H1 (cell line): ENCODE results near the gene RAB3C. TPM values are rescaled to one million over a fixed set of nuclear protein-coding genes. Genes with fewer than 3 reads are reported as not detected.

Experiments used
- CTCF ChIA-PET: fragments of 300-600 bp; sonication (Branson Sonifier 250); formaldehyde crosslinking; loops from one replicate; lab custom pipeline; 2021; ENCODE audit not compliant: partially characterized antibody; lab: Charles Lee
- POLR2A ChIA-PET: fragments of 300-600 bp; sonication (Branson Sonifier 250); formaldehyde crosslinking; loops from one replicate; lab custom pipeline; 2021; ENCODE audit warnings: inconsistent platforms; ENCODE audit not compliant: partially characterized antibody; lab: Charles Lee
- DNase-seq, 2 experiments: peaks; one replicate each; pipeline versions ENCODE4 v3.0.0 to v3.0.0-alpha.2; 2010 to 2022; ENCODE audit warnings: low spot score in 2 of 2, low read depth in 1 of 2, mixed read lengths in 1 of 2
- FAIRE-seq: peaks from 2 replicates; lab custom pipeline; 2011; peaks lifted over from hg19 to GRCh38; lab: Jason Lieb, UNC
- H2AFZ ChIP-seq: 2 replicates; pipeline ENCODE4 v1.8.1; 2012; ENCODE audit warnings: low read length, inconsistent platforms
- H2AK5ac ChIP-seq: 2 replicates; pipeline ENCODE4 v1.6.1; 2013; ENCODE audit warnings: low read depth, low read length
- H2BK120ac ChIP-seq: replicated peaks from 2 replicates; pipeline ENCODE3; 2013; ENCODE audit warnings: low read depth, low read length, inconsistent platforms
- H2BK12ac ChIP-seq: 2 replicates; pipeline ENCODE4 v1.6.1; 2013; ENCODE audit warnings: low read depth, low read length
- H2BK15ac ChIP-seq: 2 replicates; pipeline ENCODE4 v1.6.1; 2013; ENCODE audit warnings: low read length
- H2BK20ac ChIP-seq: 2 replicates; pipeline ENCODE4 v1.6.1; 2013; ENCODE audit warnings: low read length
- H2BK5ac ChIP-seq: 2 replicates; pipeline ENCODE4 v1.6.1; 2013; ENCODE audit warnings: low read depth, low read length
- H3K14ac ChIP-seq: 2 replicates; pipeline ENCODE4 v1.6.1; 2013; ENCODE audit warnings: inconsistent platforms; ENCODE audit not compliant: insufficient read length
- H3K18ac ChIP-seq: 2 replicates; pipeline ENCODE4 v1.6.1; 2013; ENCODE audit warnings: low read length; ENCODE audit errors: extremely low read depth
- H3K23ac ChIP-seq: 2 replicates; pipeline ENCODE4 v1.6.1; 2013; ENCODE audit warnings: inconsistent platforms; ENCODE audit not compliant: insufficient read length
- H3K23me2 ChIP-seq: 2 replicates; pipeline ENCODE4 v1.6.1; 2013; ENCODE audit warnings: low read depth, low read length
- H3K27ac ChIP-seq: 2 replicates; pipeline ENCODE4 v1.6.1; 2011; ENCODE audit warnings: low read depth, low read length, inconsistent platforms
- H3K27me3 ChIP-seq, 4 experiments: replicated peaks in 1 of 4; 1 replicate in 1 of 4; 2 replicates in 3 of 4; pipeline versions ENCODE4 v1.6.1 to v1.8.1; 2011 to 2013; ENCODE audit warnings: low read length in 3 of 4, mild to moderate bottlenecking in 3 of 4, inconsistent platforms in 2 of 4, mixed read lengths in 2 of 4, moderate library complexity in 1 of 4; ENCODE audit not compliant: control insufficient read depth in 3 of 4, insufficient read depth in 3 of 4; ENCODE audit errors: extremely low read depth in 1 of 4
- H3K36me3 ChIP-seq, 4 experiments: 2 replicates each; pipeline versions ENCODE4 v1.6.1 to v1.8.1; 2011 to 2013; ENCODE audit warnings: mild to moderate bottlenecking in 4 of 4, low read length in 3 of 4, moderate library complexity in 2 of 4, control low read depth in 1 of 4, inconsistent platforms in 1 of 4; ENCODE audit not compliant: insufficient read depth in 4 of 4, control insufficient read depth in 2 of 4
- H3K4ac ChIP-seq: replicated peaks from 2 replicates; pipeline ENCODE3; 2013; ENCODE audit warnings: low read length, low read depth, mixed read lengths, inconsistent platforms; ENCODE audit not compliant: insufficient read length
- H3K4me1 ChIP-seq, 4 experiments: replicated peaks in 1 of 4; 1 replicate in 1 of 4; 2 replicates in 3 of 4; pipeline versions ENCODE4 v1.6.1 to v1.8.1; 2011 to 2013; ENCODE audit warnings: low read length in 3 of 4, inconsistent platforms in 2 of 4, mixed read lengths in 1 of 4; ENCODE audit not compliant: insufficient read depth in 4 of 4, control insufficient read depth in 3 of 4
- H3K4me2 ChIP-seq, 2 experiments: 2 replicates each; pipeline versions ENCODE4 v1.6.1 to v1.8.1; 2011 to 2013; ENCODE audit warnings: low read depth in 2 of 2, low read length in 2 of 2, control low read depth in 1 of 2, inconsistent platforms in 1 of 2, mild to moderate bottlenecking in 1 of 2; ENCODE audit not compliant: insufficient read depth in 1 of 2
- H3K4me3 ChIP-seq, 4 experiments: fragments of 200-600, 300-600 bp in 1 of 4; sonication (generic), shearing (Covaris generic), sonication (Bioruptor Twin) in 1 of 4; 2 replicates each; pipeline versions ENCODE4 v1.5.1 to v1.8.1; 2011 to 2016; ENCODE audit warnings: low read length in 4 of 4, low read depth in 3 of 4, control low read depth in 2 of 4, inconsistent platforms in 2 of 4, mild to moderate bottlenecking in 2 of 4, mixed read lengths in 1 of 4, moderate library complexity in 1 of 4; ENCODE audit not compliant: insufficient read depth in 2 of 4; ENCODE audit errors: extremely low read depth in 1 of 4
- H3K56ac ChIP-seq: replicated peaks from 2 replicates; pipeline ENCODE3; 2013; ENCODE audit warnings: low read depth, mild to moderate bottlenecking, mixed read lengths, low read length, inconsistent platforms; ENCODE audit not compliant: insufficient read length
- H3K79me1 ChIP-seq: 2 replicates; pipeline ENCODE4 v1.6.1; 2013; ENCODE audit warnings: low read depth, low read length, control low read depth
- H3K79me2 ChIP-seq, 2 experiments: 2 replicates each; pipeline versions ENCODE4 v1.6.1 to v1.8.1; 2012 to 2013; ENCODE audit warnings: low read length in 2 of 2, mild to moderate bottlenecking in 2 of 2, inconsistent platforms in 1 of 2; ENCODE audit not compliant: insufficient read depth in 2 of 2, control insufficient read depth in 1 of 2
- H3K9ac ChIP-seq, 4 experiments: replicated peaks in 1 of 4; 1 replicate in 1 of 4; 2 replicates in 3 of 4; pipeline versions ENCODE4 v1.6.1 to v1.8.1; 2011 to 2013; ENCODE audit warnings: low read depth in 3 of 4, low read length in 3 of 4, control low read depth in 2 of 4, mild to moderate bottlenecking in 2 of 4, moderate library complexity in 2 of 4, inconsistent platforms in 1 of 4; ENCODE audit errors: extremely low read depth in 1 of 4
- H3K9me3 ChIP-seq, 2 experiments: 2 replicates each; pipeline versions ENCODE4 v1.6.1 to v1.8.1; 2012 to 2013; ENCODE audit warnings: mild to moderate bottlenecking in 2 of 2, moderate library complexity in 2 of 2, control low read depth in 1 of 2, inconsistent platforms in 1 of 2, low read depth in 1 of 2, low read length in 1 of 2, mixed read lengths in 1 of 2; ENCODE audit not compliant: insufficient read depth in 2 of 2
- H4K20me1 ChIP-seq, 2 experiments: replicated peaks in 1 of 2; 2 replicates each; pipeline versions ENCODE3 to v1.8.1; 2011 to 2013; ENCODE audit warnings: inconsistent platforms in 2 of 2, low read length in 2 of 2, mild to moderate bottlenecking in 1 of 2; ENCODE audit not compliant: insufficient read depth in 2 of 2, control insufficient read depth in 1 of 2
- H4K5ac ChIP-seq: 2 replicates; pipeline ENCODE4 v1.6.1; 2013; ENCODE audit warnings: low read length, low read depth, mixed read lengths, inconsistent platforms; ENCODE audit not compliant: insufficient read length
- H4K8ac ChIP-seq: 2 replicates; pipeline ENCODE4 v1.8.0; 2013; ENCODE audit warnings: mild to moderate bottlenecking, moderate library complexity, low read length, inconsistent platforms; ENCODE audit not compliant: insufficient read depth; ENCODE audit errors: extremely low read depth
- H4K91ac ChIP-seq: replicated peaks from 2 replicates; pipeline ENCODE3; 2013; ENCODE audit warnings: low read length, mixed read lengths, inconsistent platforms; ENCODE audit not compliant: insufficient read length
- CEBPB ChIP-seq: IDR thresholded peaks from 2 replicates; pipeline ENCODE4 v1.6.1; 2012; ENCODE audit warnings: low read depth, low read length
- JUN ChIP-seq: IDR thresholded peaks from 2 replicates; pipeline ENCODE4 v1.6.1; 2011; ENCODE audit warnings: low read depth, mild to moderate bottlenecking, improper control_type of control experiment, low read length
- SAP30 ChIP-seq: fragments of 300-600 bp; sonication (generic); IDR thresholded peaks from 2 replicates; pipeline ENCODE4 v1.7.1; 2012; ENCODE audit warnings: low read length, moderate library complexity, mild to moderate bottlenecking, inconsistent platforms; ENCODE audit not compliant: insufficient read depth, insufficient replicate concordance
- ZNF274 ChIP-seq: IDR thresholded peaks from 2 replicates; pipeline ENCODE4 v1.7.0; 2012; ENCODE audit warnings: low read length, borderline replicate concordance; ENCODE audit errors: extremely low read depth
- polyA plus RNA-seq, 7 experiments: library from polyadenylated mRNA; depleted of rRNA in 3 of 7; stranded (reverse) in 5 of 7; unstranded in 2 of 7; fragments of >200 nt in 5 of 7; fragments of 200-250 nt in 2 of 7; gene quantifications; 1 replicate in 5 of 7; 2 replicates in 1 of 7; 4 replicates in 1 of 7; pipeline versions ENCODE4 v1.2.1 to v1.2.3, GENCODE V29; 2011 to 2013; ENCODE audit warnings: missing spikeins in 2 of 7, mixed read lengths in 2 of 7
- total RNA-seq: library from RNA; stranded (reverse); fragmentation: NEBNext Ultra II Directional; extraction: Animal tissue kit (Norgen Biotek cat#: 25700); gene quantifications from 2 replicates; pipeline ENCODE4 v1.2.1, GENCODE V29; 2021

RAB3C gene
- total and polyA plus RNA-seq, 2 of the 8 experiments (the other 6 are each of a cell fraction or from before 2014, with no cell fraction given) = 14.7 to 18.3 TPM

GRCh38 chr5:58687595-58687994 is 104.7 kb downstream of the RAB3C start:
- H3K9ac ChIP-seq = no peak overlapping the region
- no peak overlapping the region for H3K14ac ChIP-seq
- H3K27ac ChIP-seq = no peak overlapping the region
- ChIA-PET CTCF (no interaction called here), POLR2A (no interaction called here)
- H3K79me2 ChIP-seq = no peaks in the 10 kb centered on the region
- H4K8ac ChIP-seq = no peak overlapping the region
- no peak overlapping the region for H3K4me3 ChIP-seq
- FAIRE-seq = no peak
- no peak overlapping the region for H3K4me2 ChIP-seq
- no peak overlapping the region for H2BK15ac ChIP-seq
- H4K5ac ChIP-seq = no peak overlapping the region
- no peaks in the 10 kb centered on the region for H3K9me3 ChIP-seq
- no peak overlapping the region for H2BK120ac ChIP-seq
- no peaks in the 10 kb centered on the region for H3K27me3 ChIP-seq
- no peaks in the 10 kb centered on the region for H4K20me1 ChIP-seq
- no peak for TF ChIP-seq JUN
- no peak for TF ChIP-seq SAP30
- TF ChIP-seq CEBPB = no peak
- TF ChIP-seq ZNF274 = no peak
- H2BK5ac ChIP-seq = no peak overlapping the region
- no peak overlapping the region for H2AFZ ChIP-seq
- no peak overlapping the region for H2AK5ac ChIP-seq
- no peak overlapping the region for H2BK20ac ChIP-seq
- H3K18ac ChIP-seq = no peak overlapping the region
- no peaks in the 10 kb centered on the region for H3K79me1 ChIP-seq
- H4K91ac ChIP-seq = no peak overlapping the region
- no peak overlapping the region for H3K4ac ChIP-seq
- no peak overlapping the region for H3K56ac ChIP-seq
- H3K23ac ChIP-seq = no peak overlapping the region
- H3K23me2 ChIP-seq = no peaks in the 10 kb centered on the region; the same call in 1 of the 2 replicates
- H2BK12ac ChIP-seq = no peak overlapping the region
- no peaks in the 10 kb centered on the region for H3K36me3 ChIP-seq
- no peak for DNase-seq
- no peaks in the 10 kb centered on the region for H3K4me1 ChIP-seq
